Measurements from ENCODE around the gene KCNQ1.

KCNQ1 gene

GRCh38 chr11:2694495-2694894 lies 249.7 kb downstream of the KCNQ1 start:
- WGBS (ENCODE audit: insufficient coverage): 71% methylated on average over 7 of the region's 7 CpGs

GRCh38 chr11:2694995-2695939 lies 250.5 kb downstream of the KCNQ1 start:
- ChIA-PET POLR2A (interaction anchor here (0.7 to 1.4 kb wide), 3 partner anchors 21 to 189 kb away, joined by 3 to 8 read pairs (median 4); partner anchors contain the start of gene CDKN1C), CTCF (interaction anchor here (0.8 to 7.6 kb wide), 9 partner anchors 17 to 267 kb away, joined by 3 to 75 read pairs (median 5); partner anchors contain the start of gene CDKN1C)
- no peak overlapping the region for H3K27ac ChIP-seq (ENCODE audit: insufficient read depth in 1 of 2, low read depth in 1 of 2, low read length in 2 of 2, poor library complexity in 1 of 2, severe bottlenecking in 2 of 2)
- peaks cover 0 to 6% (median 0%) of the 10 kb centered on the region in 5 experiments for H3K9me3 ChIP-seq (ENCODE audit: control extremely low read depth in 1 of 5, control insufficient read depth in 4 of 5, insufficient read depth in 2 of 5, low read depth in 1 of 5, low read length in 4 of 5)
- peaks cover 4 to 48% (median 23%) of the 10 kb centered on the region in 4 experiments for H3K4me1 ChIP-seq (ENCODE audit: control extremely low read depth in 1 of 4, control insufficient read depth in 4 of 4, insufficient read depth in 4 of 4, low read length in 3 of 4)
- 89% methylated on average over 3 of the region's 9 CpGs for WGBS (ENCODE audit: insufficient coverage)
- no peaks in the 10 kb centered on the region for H3K27me3 ChIP-seq (replicated peaks in 2 of 5; ENCODE audit: control insufficient read depth in 4 of 5, insufficient read depth in 5 of 5, low read length in 4 of 5)
- no peak overlapping the region for H3K4me3 ChIP-seq (ENCODE audit: control insufficient read depth in 1 of 7, extremely low read depth in 1 of 7, insufficient read depth in 4 of 7, low read depth in 2 of 7, low read length in 6 of 7)
- peaks cover 0 to 10% (median 0%) of the 10 kb centered on the region in 4 experiments for H3K36me3 ChIP-seq (ENCODE audit: control insufficient read depth in 4 of 4, insufficient read depth in 4 of 4, low read length in 3 of 4)
- no peak for DNase-seq

More at GRCh38 chr11:2694495-2694894, 249.7 kb downstream of the KCNQ1 start:
- Histone ChIP-seq H3K4me1 (ENCODE audit: control extremely low read depth in 1 of 4, control insufficient read depth in 4 of 4, insufficient read depth in 4 of 4, low read length in 3 of 4) (peaks cover 4 to 50% (median 23%) of the 10 kb centered on the region in 4 experiments), H3K27me3 (replicated peaks in 2 of 5; ENCODE audit: control insufficient read depth in 4 of 5, insufficient read depth in 5 of 5, low read length in 4 of 5) (no peaks in the 10 kb centered on the region), H3K4me3 (ENCODE audit: control insufficient read depth in 1 of 7, extremely low read depth in 1 of 7, insufficient read depth in 4 of 7, low read depth in 2 of 7, low read length in 6 of 7) (no peak overlapping the region), H3K36me3 (ENCODE audit: control insufficient read depth in 4 of 4, insufficient read depth in 4 of 4, low read length in 3 of 4) (peaks cover 0 to 18% (median 1%) of the 10 kb centered on the region in 4 experiments), H3K27ac (ENCODE audit: insufficient read depth in 1 of 2, low read depth in 1 of 2, low read length in 2 of 2, poor library complexity in 1 of 2, severe bottlenecking in 2 of 2) (no peak overlapping the region), H3K9me3 (ENCODE audit: control extremely low read depth in 1 of 5, control insufficient read depth in 4 of 5, insufficient read depth in 2 of 5, low read depth in 1 of 5, low read length in 4 of 5) (peaks cover 0 to 6% (median 0%) of the 10 kb centered on the region in 5 experiments)
- DNase-seq: peak in 1 of 3 donors; percentile 21
- POLR2A ChIA-PET: no interaction called here
- CTCF ChIA-PET: interaction anchor here (0.8 to 7.6 kb wide), 8 partner anchors 16 to 267 kb away, joined by 3 to 75 read pairs (median 5); partner anchors contain the start of gene CDKN1C

- CTCF ChIA-PET: interaction anchor here (1.1 to 2.1 kb wide), 2 partner anchors 82 to 164 kb away, joined by 3 to 5 read pairs; no protein-coding TSS in a partner anchor
- peaks cover 0 to 6% (median 0%) of the 10 kb centered on the region in 5 experiments for H3K9me3 ChIP-seq (ENCODE audit: control extremely low read depth in 1 of 5, control insufficient read depth in 4 of 5, insufficient read depth in 2 of 5, low read depth in 1 of 5, low read length in 4 of 5)
- DNase-seq: no peak
- H3K4me1 ChIP-seq (ENCODE audit: control extremely low read depth in 1 of 4, control insufficient read depth in 4 of 4, insufficient read depth in 4 of 4, low read length in 3 of 4): peaks cover 4 to 53% (median 31%) of the 10 kb centered on the region in 4 experiments
- H3K36me3 ChIP-seq (ENCODE audit: control insufficient read depth in 4 of 4, insufficient read depth in 4 of 4, low read length in 3 of 4): peaks cover 0 to 8% (median 0%) of the 10 kb centered on the region in 4 experiments
- 94% methylated on average over 2 of the region's 5 CpGs for WGBS (ENCODE audit: insufficient coverage)
- H3K4me3 ChIP-seq (ENCODE audit: control insufficient read depth in 1 of 7, extremely low read depth in 1 of 7, insufficient read depth in 4 of 7, low read depth in 2 of 7, low read length in 6 of 7): no peak overlapping the region
- H3K27ac ChIP-seq (ENCODE audit: insufficient read depth in 1 of 2, low read depth in 1 of 2, low read length in 2 of 2, poor library complexity in 1 of 2, severe bottlenecking in 2 of 2): no peak overlapping the region
- POLR2A ChIA-PET: no interaction called here
- H3K27me3 ChIP-seq (replicated peaks in 2 of 5; ENCODE audit: control insufficient read depth in 4 of 5, insufficient read depth in 5 of 5, low read length in 4 of 5): no peaks in the 10 kb centered on the region
These were observed 251.6 kb downstream of the KCNQ1 start for GRCh38 chr11:2696455-2696854.

GRCh38 chr11:2697866-2698265 lies 253.1 kb downstream of the KCNQ1 start:
- WGBS (ENCODE audit: insufficient coverage): 44% methylated on average over 1 of the region's 1 CpG
- Histone ChIP-seq H3K27ac (ENCODE audit: insufficient read depth in 1 of 2, low read depth in 1 of 2, low read length in 2 of 2, poor library complexity in 1 of 2, severe bottlenecking in 2 of 2) (no peak overlapping the region), H3K9me3 (ENCODE audit: control extremely low read depth in 1 of 5, control insufficient read depth in 4 of 5, insufficient read depth in 2 of 5, low read depth in 1 of 5, low read length in 4 of 5) (peaks cover 0 to 6% (median 0%) of the 10 kb centered on the region in 5 experiments), H3K27me3 (replicated peaks in 2 of 5; ENCODE audit: control insufficient read depth in 4 of 5, insufficient read depth in 5 of 5, low read length in 4 of 5) (no peaks in the 10 kb centered on the region), H3K36me3 (ENCODE audit: control insufficient read depth in 4 of 4, insufficient read depth in 4 of 4, low read length in 3 of 4) (peaks cover 0 to 4% (median 0%) of the 10 kb centered on the region in 4 experiments), H3K4me3 (ENCODE audit: control insufficient read depth in 1 of 7, extremely low read depth in 1 of 7, insufficient read depth in 4 of 7, low read depth in 2 of 7, low read length in 6 of 7) (peak overlapping the region in 5 of 7 experiments; percentile 17 to 85 (median 75)), H3K4me1 (ENCODE audit: control extremely low read depth in 1 of 4, control insufficient read depth in 4 of 4, insufficient read depth in 4 of 4, low read length in 3 of 4) (peaks cover 4 to 47% (median 30%) of the 10 kb centered on the region in 4 experiments)
- DNase-seq: no peak
- ChIA-PET POLR2A (no interaction called here), CTCF (interaction anchor here (1.1 to 1.4 kb wide), 3 partner anchors 165 to 191 kb away, joined by 3 to 5 read pairs (median 3); no protein-coding TSS in a partner anchor)

- WGBS (ENCODE audit: insufficient coverage): 56% methylated on average over 18 of the region's 20 CpGs
- Histone ChIP-seq H3K27me3 (replicated peaks in 2 of 5; ENCODE audit: control insufficient read depth in 4 of 5, insufficient read depth in 5 of 5, low read length in 4 of 5) (no peaks in the 10 kb centered on the region), H3K4me1 (ENCODE audit: control extremely low read depth in 1 of 4, control insufficient read depth in 4 of 4, insufficient read depth in 4 of 4, low read length in 3 of 4) (peaks cover 4 to 45% (median 31%) of the 10 kb centered on the region in 4 experiments), H3K36me3 (ENCODE audit: control insufficient read depth in 4 of 4, insufficient read depth in 4 of 4, low read length in 3 of 4) (peaks cover 0 to 3% (median 0%) of the 10 kb centered on the region in 4 experiments), H3K4me3 (ENCODE audit: control insufficient read depth in 1 of 7, extremely low read depth in 1 of 7, insufficient read depth in 4 of 7, low read depth in 2 of 7, low read length in 6 of 7) (peak overlapping the region; percentile 48 to 85 (median 69)), H3K27ac (ENCODE audit: insufficient read depth in 1 of 2, low read depth in 1 of 2, low read length in 2 of 2, poor library complexity in 1 of 2, severe bottlenecking in 2 of 2) (peak overlapping the region in 1 of 2 experiments; percentile 74), H3K9me3 (ENCODE audit: control extremely low read depth in 1 of 5, control insufficient read depth in 4 of 5, insufficient read depth in 2 of 5, low read depth in 1 of 5, low read length in 4 of 5) (peaks cover 0 to 6% (median 0%) of the 10 kb centered on the region in 5 experiments)
- ChIA-PET POLR2A (no interaction called here), CTCF (interaction anchor here (1.3 to 1.4 kb wide), 2 partner anchors 189 to 190 kb away, joined by 3 to 5 read pairs; no protein-coding TSS in a partner anchor)
- no peak for DNase-seq
These were observed 253.8 kb downstream of the KCNQ1 start for GRCh38 chr11:2698386-2699184.

GRCh38 chr11:2699185-2699530 lies 254.3 kb downstream of the KCNQ1 start:
- ChIA-PET POLR2A (interaction anchor here (1.0 to 1.2 kb wide), 4 partner anchors 38 to 188 kb away, joined by 3 to 5 read pairs (median 4); partner anchors contain the start of gene CDKN1C), CTCF (no interaction called here)
- WGBS (ENCODE audit: insufficient coverage): 50% methylated on average over 30 of the region's 31 CpGs
- no peaks in the 10 kb centered on the region for H3K36me3 ChIP-seq (ENCODE audit: control insufficient read depth in 4 of 4, insufficient read depth in 4 of 4, low read length in 3 of 4)
- H3K27ac ChIP-seq (ENCODE audit: insufficient read depth in 1 of 2, low read depth in 1 of 2, low read length in 2 of 2, poor library complexity in 1 of 2, severe bottlenecking in 2 of 2): peak overlapping the region in 1 of 2 experiments; percentile 74
- no peaks in the 10 kb centered on the region for H3K27me3 ChIP-seq (replicated peaks in 2 of 5; ENCODE audit: control insufficient read depth in 4 of 5, insufficient read depth in 5 of 5, low read length in 4 of 5)
- peaks cover 4 to 45% (median 30%) of the 10 kb centered on the region in 4 experiments for H3K4me1 ChIP-seq (ENCODE audit: control extremely low read depth in 1 of 4, control insufficient read depth in 4 of 4, insufficient read depth in 4 of 4, low read length in 3 of 4)
- peak in 1 of 3 donors; percentile 26 for DNase-seq
- peak overlapping the region; percentile 48 to 85 (median 69) for H3K4me3 ChIP-seq (ENCODE audit: control insufficient read depth in 1 of 7, extremely low read depth in 1 of 7, insufficient read depth in 4 of 7, low read depth in 2 of 7, low read length in 6 of 7)
- H3K9me3 ChIP-seq (ENCODE audit: control extremely low read depth in 1 of 5, control insufficient read depth in 4 of 5, insufficient read depth in 2 of 5, low read depth in 1 of 5, low read length in 4 of 5): peaks cover 0 to 6% (median 0%) of the 10 kb centered on the region in 5 experiments

Measured in common myeloid progenitor, CD34-positive (primary cell).